ENCODE data around the gene SLC4A2. TPM values are rescaled to one million over a fixed set of nuclear protein-coding genes. Genes with fewer than 3 reads are reported as not detected.
"Not testable (repeated sequence)": the region's sequence is repeated elsewhere in the genome, so short reads cannot be mapped to it uniquely, and the experiment has no call there.

The SLC4A2 gene
- total RNA-seq, 1 donor from 2014 or later: 35.9 TPM

GRCh38 chr7:151026771-151027727 lies 32.3 kb upstream of the SLC4A2 start:
- not testable (repeated sequence) for ATAC-seq

- peak; percentile 4 for ATAC-seq
Observed at GRCh38 chr7:151027728-151028130, 31.7 kb upstream of the SLC4A2 start.

GRCh38 chr7:151028131-151028947 lies 31.1 kb upstream of the SLC4A2 start, which contains the start of gene ABCB8:
ABCB8 (plus strand) TSS chr7:151028450; CDS start chr7:151028516, 66 bp downstream.
- peak; percentile 96 for ATAC-seq

GRCh38 chr7:151028948-151029501 lies 30.4 kb upstream of the SLC4A2 start:
- ATAC-seq: no peak

GRCh38 chr7:151031011-151031410 lies 28.4 kb upstream of the SLC4A2 start:
- ATAC-seq: no peak

GRCh38 chr7:151032936-151033863 lies 26.2 kb upstream of the SLC4A2 start:
- no peak for ATAC-seq

GRCh38 chr7:151033864-151034249 lies 25.5 kb upstream of the SLC4A2 start:
- no peak for ATAC-seq

GRCh38 chr7:151034312-151035025 lies 24.9 kb upstream of the SLC4A2 start:
- no peak for ATAC-seq

- no peak for ATAC-seq
Observed at GRCh38 chr7:151035026-151035717, 24.2 kb upstream of the SLC4A2 start.

GRCh38 chr7:151035902-151036301 lies 23.5 kb upstream of the SLC4A2 start:
- no peak for ATAC-seq

GRCh38 chr7:151038951-151039849 lies 20.2 kb upstream of the SLC4A2 start:
- peak; percentile 78 for ATAC-seq

GRCh38 chr7:151039850-151040548 lies 19.4 kb upstream of the SLC4A2 start:
- no peak for ATAC-seq

- no peak for ATAC-seq
Observed at GRCh38 chr7:151040616-151041375, 18.6 kb upstream of the SLC4A2 start.

GRCh38 chr7:151043449-151043848 lies 15.9 kb upstream of the SLC4A2 start:
- not testable (repeated sequence) for ATAC-seq

GRCh38 chr7:151043959-151044358 lies 15.4 kb upstream of the SLC4A2 start:
- ATAC-seq: no peak

GRCh38 chr7:151045262-151045661 lies 14.1 kb upstream of the SLC4A2 start:
- no peak for ATAC-seq

GRCh38 chr7:151045967-151046366 lies 13.4 kb upstream of the SLC4A2 start:
- no peak for ATAC-seq

Measured in esophagus mucosa (tissue), 1 donor.